Measurements from ENCODE around the gene ABCC2. TPM values are rescaled to one million over a fixed set of nuclear protein-coding genes. Genes with fewer than 3 reads are reported as not detected.
A peak's percentile ranks its signal among the peaks of the same experiment; 100 is the strongest.
"Not testable (repeated sequence)": the region's sequence is repeated elsewhere in the genome, so short reads cannot be mapped to it uniquely, and the experiment has no call there.

Gene ABCC2
- total RNA-seq, 4 donors from 2014 or later, result 1.7 to 23.7 (median 8.4) TPM

- Histone ChIP-seq H3K4me1 (no peaks in the 10 kb centered on the region), H3K9me3 (no peaks in the 10 kb centered on the region), H3K27ac (no peak overlapping the region), H3K4me3 (no peak overlapping the region), H3K36me3 (peaks cover 0 to 26% (median 0%) of the 10 kb centered on the region in 3 donors), H3K27me3 (no peaks in the 10 kb centered on the region)
- WGBS, 2 donors, result 66 to 83% methylated on average over 4 of the region's 4 CpGs
- DNase-seq (ENCODE audit: low spot score in 2 of 2), result no peak
- no peak for TF ChIP-seq EP300 (IDR thresholded peaks at IDR 0.05)
- TF ChIP-seq, protein P1, sequence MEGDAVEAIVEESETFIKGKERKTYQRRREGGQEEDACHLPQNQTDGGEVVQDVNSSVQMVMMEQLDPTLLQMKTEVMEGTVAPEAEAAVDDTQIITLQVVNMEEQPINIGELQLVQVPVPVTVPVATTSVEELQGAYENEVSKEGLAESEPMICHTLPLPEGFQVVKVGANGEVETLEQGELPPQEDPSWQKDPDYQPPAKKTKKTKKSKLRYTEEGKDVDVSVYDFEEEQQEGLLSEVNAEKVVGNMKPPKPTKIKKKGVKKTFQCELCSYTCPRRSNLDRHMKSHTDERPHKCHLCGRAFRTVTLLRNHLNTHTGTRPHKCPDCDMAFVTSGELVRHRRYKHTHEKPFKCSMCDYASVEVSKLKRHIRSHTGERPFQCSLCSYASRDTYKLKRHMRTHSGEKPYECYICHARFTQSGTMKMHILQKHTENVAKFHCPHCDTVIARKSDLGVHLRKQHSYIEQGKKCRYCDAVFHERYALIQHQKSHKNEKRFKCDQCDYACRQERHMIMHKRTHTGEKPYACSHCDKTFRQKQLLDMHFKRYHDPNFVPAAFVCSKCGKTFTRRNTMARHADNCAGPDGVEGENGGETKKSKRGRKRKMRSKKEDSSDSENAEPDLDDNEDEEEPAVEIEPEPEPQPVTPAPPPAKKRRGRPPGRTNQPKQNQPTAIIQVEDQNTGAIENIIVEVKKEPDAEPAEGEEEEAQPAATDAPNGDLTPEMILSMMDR (IDR thresholded peaks at IDR 0.05), result no peak
- TF ChIP-seq POLR2A (IDR thresholded peaks at IDR 0.05), result no peak
Observed at GRCh38 chr10:99834410-99834809, 52.0 kb downstream of the ABCC2 start.

GRCh38 chr10:99835947-99836346 is 53.5 kb downstream of the ABCC2 start:
- DNase-seq (ENCODE audit: low spot score in 2 of 2), result no peak
- TF ChIP-seq, protein P1 (IDR thresholded peaks at IDR 0.05), result no peak
- TF ChIP-seq POLR2A (IDR thresholded peaks at IDR 0.05), result no peak
- TF ChIP-seq EP300 (IDR thresholded peaks at IDR 0.05), result no peak
- no peak overlapping the region for H3K4me3 ChIP-seq
- H3K36me3 ChIP-seq, result peaks cover 0 to 26% (median 0%) of the 10 kb centered on the region in 3 donors
- no peaks in the 10 kb centered on the region for H3K4me1 ChIP-seq
- no peaks in the 10 kb centered on the region for H3K9me3 ChIP-seq
- no peak overlapping the region for H3K27ac ChIP-seq
- 72 to 83% methylated on average over 8 of the region's 8 CpGs for WGBS, 2 donors
- no peaks in the 10 kb centered on the region for H3K27me3 ChIP-seq

GRCh38 chr10:99836711-99837110 is 54.3 kb downstream of the ABCC2 start:
- H3K36me3 ChIP-seq, result peaks cover 0 to 19% (median 0%) of the 10 kb centered on the region in 3 donors
- TF ChIP-seq EP300 (IDR thresholded peaks at IDR 0.05) (no peak), POLR2A (IDR thresholded peaks at IDR 0.05) (no peak)
- TF ChIP-seq, protein P1 (IDR thresholded peaks at IDR 0.05), result no peak
- no peaks in the 10 kb centered on the region for H3K4me1 ChIP-seq
- 58 to 67% methylated on average over 2 of the region's 2 CpGs for WGBS, 2 donors
- no peaks in the 10 kb centered on the region for H3K27me3 ChIP-seq
- H3K9me3 ChIP-seq, result no peaks in the 10 kb centered on the region
- no peak overlapping the region for H3K4me3 ChIP-seq
- H3K27ac ChIP-seq, result no peak overlapping the region
- DNase-seq (ENCODE audit: low spot score in 2 of 2), result no peak

DNA sequence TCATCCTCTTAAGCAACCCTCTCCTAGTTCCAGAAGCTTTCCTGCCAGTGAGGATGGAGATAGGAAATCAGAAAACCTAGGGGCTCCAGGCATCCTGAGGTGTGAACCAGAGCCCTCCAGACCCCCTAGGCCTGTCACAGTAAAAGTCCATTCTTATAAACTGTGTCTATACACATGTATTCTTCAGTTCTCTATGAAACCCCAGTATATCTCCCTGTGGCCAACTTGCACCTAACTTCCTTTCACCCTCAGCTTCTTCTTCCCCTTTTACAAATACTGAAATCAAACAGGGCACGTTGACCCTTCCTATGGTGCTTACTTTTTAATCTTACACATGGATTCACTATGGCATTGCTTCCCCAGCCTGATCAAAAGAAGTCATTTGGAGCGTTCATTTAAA is 58.4 kb downstream of the ABCC2 start:
- not testable (repeated sequence) for DNase-seq (ENCODE audit: low spot score in 2 of 2); H3K36me3 ChIP-seq; H3K27me3 ChIP-seq; H3K27ac ChIP-seq; H3K4me1 ChIP-seq; H3K4me3 ChIP-seq; H3K9me3 ChIP-seq
- 69 to 82% methylated on average over 2 of the region's 2 CpGs for WGBS, 2 donors

DNA sequence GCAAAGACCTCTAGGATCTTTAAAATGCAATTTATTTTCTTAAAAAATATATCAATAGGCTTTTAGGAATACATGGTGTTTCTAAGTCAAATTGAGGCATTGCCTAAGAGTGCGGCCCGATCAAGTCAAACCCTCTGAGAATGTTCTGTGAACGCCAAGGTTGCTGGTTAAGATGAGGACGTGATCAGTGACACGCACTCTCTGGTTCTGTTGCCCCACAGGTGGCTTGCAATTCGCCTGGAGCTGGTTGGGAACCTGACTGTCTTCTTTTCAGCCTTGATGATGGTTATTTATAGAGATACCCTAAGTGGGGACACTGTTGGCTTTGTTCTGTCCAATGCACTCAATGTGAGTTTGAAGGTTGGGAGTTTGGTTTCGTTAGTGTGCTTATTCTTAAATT is 59.3 kb downstream of the ABCC2 start:
- 76 to 81% methylated on average over 7 of the region's 7 CpGs for WGBS, 2 donors
- no peaks in the 10 kb centered on the region for H3K9me3 ChIP-seq
- no peak for DNase-seq (ENCODE audit: low spot score in 2 of 2)
- H3K36me3 ChIP-seq, result no peaks in the 10 kb centered on the region
- H3K4me1 ChIP-seq, result peaks cover 0 to 12% (median 2%) of the 10 kb centered on the region in 4 donors
- no peaks in the 10 kb centered on the region for H3K27me3 ChIP-seq
- H3K27ac ChIP-seq, result no peak overlapping the region
- no peak overlapping the region for H3K4me3 ChIP-seq
- TF ChIP-seq, protein P1 (IDR thresholded peaks at IDR 0.05), result no peak
- TF ChIP-seq EP300 (IDR thresholded peaks at IDR 0.05), result no peak
- TF ChIP-seq POLR2A (IDR thresholded peaks at IDR 0.05), result no peak

- no peaks in the 10 kb centered on the region for H3K36me3 ChIP-seq
- H3K4me3 ChIP-seq, result no peak overlapping the region
- TF ChIP-seq, protein P1 (IDR thresholded peaks at IDR 0.05), result no peak
- TF ChIP-seq EP300 (IDR thresholded peaks at IDR 0.05), result peak in 1 of 2 donors; percentile 27
- peaks cover 0 to 12% (median 2%) of the 10 kb centered on the region in 4 donors for H3K4me1 ChIP-seq
- no peaks in the 10 kb centered on the region for H3K27me3 ChIP-seq
- 55 to 74% methylated on average over 3 of the region's 3 CpGs for WGBS, 2 donors
- peak overlapping the region in 2 of 4 donors; percentile 33 to 48 for H3K27ac ChIP-seq
- DNase-seq (ENCODE audit: low spot score in 2 of 2), result peak in 1 of 2 donors; percentile 52
- no peaks in the 10 kb centered on the region for H3K9me3 ChIP-seq
Observed at GRCh38 chr10:99843310-99843709, 60.9 kb downstream of the ABCC2 start.
